ENCODE results near the gene LGALS7B.

DNA sequence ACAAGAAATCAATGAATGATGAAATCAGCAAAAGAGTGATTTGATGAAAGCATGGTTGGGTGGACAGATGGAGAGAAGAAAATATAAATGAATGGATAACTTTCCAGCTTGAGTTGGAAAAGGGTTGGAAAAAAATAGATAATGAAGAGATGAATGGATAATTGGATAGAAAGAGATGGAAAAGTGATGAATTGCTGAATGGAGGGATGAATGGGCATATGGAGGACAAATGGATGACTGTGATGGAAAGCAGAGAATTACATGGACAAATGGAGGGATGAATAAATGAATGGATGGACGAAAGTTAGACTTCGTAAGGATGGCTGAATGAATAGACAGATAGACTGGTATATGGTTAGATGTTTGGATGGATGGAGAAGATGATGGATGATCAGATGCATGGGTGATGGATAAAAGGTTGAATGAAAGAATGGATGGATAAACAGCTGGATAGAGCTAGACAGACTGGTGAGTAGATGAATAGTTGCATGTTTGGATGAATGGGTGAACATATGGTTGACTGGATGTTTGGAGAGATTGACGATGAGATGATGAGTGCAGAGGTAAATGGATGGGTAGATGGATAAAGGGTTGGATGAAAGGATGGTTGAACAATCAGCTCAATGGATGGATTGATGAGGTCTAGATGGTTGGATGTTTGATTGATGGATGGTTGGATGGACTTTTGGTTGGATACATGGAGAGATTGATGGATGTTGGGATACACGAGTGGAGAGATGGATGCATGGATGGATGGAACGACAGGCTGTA lies 11.8 kb downstream of the LGALS7B start:
- TF ChIP-seq SIN3A (IDR thresholded peaks at IDR 0.05; ENCODE audit: borderline replicate concordance, insufficient read depth, low read depth, low read length), result no peak
- TF ChIP-seq, protein P1, sequence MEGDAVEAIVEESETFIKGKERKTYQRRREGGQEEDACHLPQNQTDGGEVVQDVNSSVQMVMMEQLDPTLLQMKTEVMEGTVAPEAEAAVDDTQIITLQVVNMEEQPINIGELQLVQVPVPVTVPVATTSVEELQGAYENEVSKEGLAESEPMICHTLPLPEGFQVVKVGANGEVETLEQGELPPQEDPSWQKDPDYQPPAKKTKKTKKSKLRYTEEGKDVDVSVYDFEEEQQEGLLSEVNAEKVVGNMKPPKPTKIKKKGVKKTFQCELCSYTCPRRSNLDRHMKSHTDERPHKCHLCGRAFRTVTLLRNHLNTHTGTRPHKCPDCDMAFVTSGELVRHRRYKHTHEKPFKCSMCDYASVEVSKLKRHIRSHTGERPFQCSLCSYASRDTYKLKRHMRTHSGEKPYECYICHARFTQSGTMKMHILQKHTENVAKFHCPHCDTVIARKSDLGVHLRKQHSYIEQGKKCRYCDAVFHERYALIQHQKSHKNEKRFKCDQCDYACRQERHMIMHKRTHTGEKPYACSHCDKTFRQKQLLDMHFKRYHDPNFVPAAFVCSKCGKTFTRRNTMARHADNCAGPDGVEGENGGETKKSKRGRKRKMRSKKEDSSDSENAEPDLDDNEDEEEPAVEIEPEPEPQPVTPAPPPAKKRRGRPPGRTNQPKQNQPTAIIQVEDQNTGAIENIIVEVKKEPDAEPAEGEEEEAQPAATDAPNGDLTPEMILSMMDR (IDR thresholded peaks at IDR 0.05), result no peak
- TF ChIP-seq POLR2AphosphoS5 (IDR thresholded peaks at IDR 0.05; ENCODE audit: low read depth, low read length), result no peak
- TF ChIP-seq TCF7L2 (IDR thresholded peaks at IDR 0.05; ENCODE audit: low read depth, low read length), result no peak
- TF ChIP-seq, protein P2, sequence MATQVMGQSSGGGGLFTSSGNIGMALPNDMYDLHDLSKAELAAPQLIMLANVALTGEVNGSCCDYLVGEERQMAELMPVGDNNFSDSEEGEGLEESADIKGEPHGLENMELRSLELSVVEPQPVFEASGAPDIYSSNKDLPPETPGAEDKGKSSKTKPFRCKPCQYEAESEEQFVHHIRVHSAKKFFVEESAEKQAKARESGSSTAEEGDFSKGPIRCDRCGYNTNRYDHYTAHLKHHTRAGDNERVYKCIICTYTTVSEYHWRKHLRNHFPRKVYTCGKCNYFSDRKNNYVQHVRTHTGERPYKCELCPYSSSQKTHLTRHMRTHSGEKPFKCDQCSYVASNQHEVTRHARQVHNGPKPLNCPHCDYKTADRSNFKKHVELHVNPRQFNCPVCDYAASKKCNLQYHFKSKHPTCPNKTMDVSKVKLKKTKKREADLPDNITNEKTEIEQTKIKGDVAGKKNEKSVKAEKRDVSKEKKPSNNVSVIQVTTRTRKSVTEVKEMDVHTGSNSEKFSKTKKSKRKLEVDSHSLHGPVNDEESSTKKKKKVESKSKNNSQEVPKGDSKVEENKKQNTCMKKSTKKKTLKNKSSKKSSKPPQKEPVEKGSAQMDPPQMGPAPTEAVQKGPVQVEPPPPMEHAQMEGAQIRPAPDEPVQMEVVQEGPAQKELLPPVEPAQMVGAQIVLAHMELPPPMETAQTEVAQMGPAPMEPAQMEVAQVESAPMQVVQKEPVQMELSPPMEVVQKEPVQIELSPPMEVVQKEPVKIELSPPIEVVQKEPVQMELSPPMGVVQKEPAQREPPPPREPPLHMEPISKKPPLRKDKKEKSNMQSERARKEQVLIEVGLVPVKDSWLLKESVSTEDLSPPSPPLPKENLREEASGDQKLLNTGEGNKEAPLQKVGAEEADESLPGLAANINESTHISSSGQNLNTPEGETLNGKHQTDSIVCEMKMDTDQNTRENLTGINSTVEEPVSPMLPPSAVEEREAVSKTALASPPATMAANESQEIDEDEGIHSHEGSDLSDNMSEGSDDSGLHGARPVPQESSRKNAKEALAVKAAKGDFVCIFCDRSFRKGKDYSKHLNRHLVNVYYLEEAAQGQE (IDR thresholded peaks at IDR 0.05; ENCODE audit: insufficient read depth in 1 of 2, low read depth in 2 of 2, low read length in 1 of 2), result no peak

All from Panc1 (cell line).